GM10266 (cell line): Measurements from ENCODE around the gene TUSC2.

Experiments used
- DNase-seq: peaks from one replicate; pipeline ENCODE4 v3.0.0; 2012; ENCODE audit errors: extremely low spot score
- CTCF ChIP-seq: IDR thresholded peaks from 2 replicates; pipeline ENCODE4 v1.5.1; 2012; ENCODE audit warnings: mild to moderate bottlenecking, low read depth; ENCODE audit not compliant: control insufficient read depth, insufficient read depth; ENCODE audit errors: missing control alignments

TUSC2 gene

GRCh38 chr3:50300681-50301254, 27.3 kb downstream of the TUSC2 start:
- no peak for TF ChIP-seq CTCF
- no peak for DNase-seq

- DNase-seq: no peak
- no peak for TF ChIP-seq CTCF
Measured at GRCh38 chr3:50299929-50300680, 27.9 kb downstream of the TUSC2 start.

GRCh38 chr3:50299638-50299928, 28.4 kb downstream of the TUSC2 start:
- DNase-seq: no peak
- no peak for TF ChIP-seq CTCF

GRCh38 chr3:50298836-50299637, 29.0 kb downstream of the TUSC2 start, which contains the start of the genes HYAL3 and NAA80:
Gene HYAL3, minus strand, starts transcription at chr3:50299405. Its CDS starts 3,803 bp downstream, at chr3:50295602.
Gene NAA80, minus strand, starts transcription at chr3:50299405. Its CDS starts 1,942 bp downstream, at chr3:50297463.
- DNase-seq: peak; percentile 98
- TF ChIP-seq CTCF: peak; percentile 42

- no peak for TF ChIP-seq CTCF
- no peak for DNase-seq
Measured at GRCh38 chr3:50297896-50298725, 29.9 kb downstream of the TUSC2 start.

GRCh38 chr3:50297384-50297775, 30.6 kb downstream of the TUSC2 start:
- DNase-seq: no peak
- TF ChIP-seq CTCF: no peak
